ENCODE results near the gene NUMA1. TPM values are rescaled to one million over a fixed set of nuclear protein-coding genes. Genes with fewer than 3 reads are reported as not detected.

The NUMA1 gene
- total and polyA plus RNA-seq, 9 of the 15 experiments (the other 6 are each of a cell fraction or from before 2014, with no cell fraction given) = 4.1 to 104 (median 51.2) TPM

GRCh38 chr11:71979602-71980001, 100.7 kb downstream of the NUMA1 start:
- Histone ChIP-seq H4K20me1 (replicated peaks; ENCODE audit: control insufficient read depth, insufficient read depth, low read length) (no peaks in the 10 kb centered on the region), H3K4me1 (replicated peaks in 1 of 2; ENCODE audit: control insufficient read depth in 2 of 2, insufficient read depth in 2 of 2, low read length in 2 of 2) (no peaks in the 10 kb centered on the region), H2AFZ (ENCODE audit: low read depth, low read length) (no peak overlapping the region), H3K36me3 (ENCODE audit: control insufficient read depth, insufficient read depth, low read length) (peaks cover 64% of the 10 kb centered on the region), H3K27me3 (ENCODE audit: control insufficient read depth in 2 of 2, insufficient read depth in 2 of 2, low read length in 2 of 2) (no peaks in the 10 kb centered on the region), H3K27ac (ENCODE audit: extremely low read depth, low read depth, low read length) (no peak overlapping the region), H3K79me2 (ENCODE audit: control insufficient read depth, insufficient read depth, low read length) (peaks cover 4% of the 10 kb centered on the region; the same call in 1 of the 3 replicates), H3K9ac (ENCODE audit: insufficient read depth in 1 of 2, low read depth in 2 of 2, low read length in 2 of 2) (no peak overlapping the region), H3K9me1 (ENCODE audit: control insufficient read depth, insufficient read depth, low read length) (peaks cover 3% of the 10 kb centered on the region), H3K4me2 (ENCODE audit: insufficient read depth, low read length) (no peak overlapping the region), H3K4me3 (no peak overlapping the region), H3K9me3 (replicated peaks; ENCODE audit: control insufficient read depth, insufficient read depth, low read depth, low read length) (no peaks in the 10 kb centered on the region)
- in situ Hi-C loops (cut with MboI) = no loop called here
- BruUV-seq (replicated peaks) = no TSS peak
- ChIA-PET CTCF (ENCODE audit: low intra/inter-chr PET ratio) (interaction anchor here (3.1 kb wide), 1 partner anchor 111 kb away, joined by 14 read pairs; no protein-coding TSS in a partner anchor), POLR2A (interaction anchor here (0.9 kb wide), 1 partner anchor 26 kb away, joined by 3 read pairs; no protein-coding TSS in a partner anchor)
- DNase-seq (ENCODE audit: extremely low read depth in 1 of 4, low spot score in 3 of 4) (no peak), FAIRE-seq (no peak), ATAC-seq (no peak)
- intact Hi-C loops (cut with micrococcal nuclease) = no loop called here
- WGBS (ENCODE audit: insufficient coverage, low coverage, missing lambda C conversion rate) = 93% methylated on average over 3 of the region's 3 CpGs
- no peak for TF ChIP-seq ZBTB33 (CRISPR knock-in tag; IDR thresholded peaks at IDR 0.05)
- no peak for TF ChIP-seq OTX1 (CRISPR knock-in tag; IDR thresholded peaks at IDR 0.05)
- no peak for TF ChIP-seq XRCC3 (IDR thresholded peaks at IDR 0.05)
- TF ChIP-seq NUFIP1 (IDR thresholded peaks at IDR 0.05; ENCODE audit: partially characterized antibody) = no peak
- no peak for TF ChIP-seq ZNF324 (CRISPR knock-in tag; IDR thresholded peaks at IDR 0.05)
- TF ChIP-seq ATF1 (CRISPR knock-in tag; IDR thresholded peaks at IDR 0.05) = no peak
- TF ChIP-seq ATF1 (tag; IDR thresholded peaks at IDR 0.05) = no peak
- no peak for TF ChIP-seq TFE3 (CRISPR knock-in tag; IDR thresholded peaks at IDR 0.05)
- TF ChIP-seq ZNF695 (CRISPR knock-in tag; IDR thresholded peaks at IDR 0.05) = no peak
- TF ChIP-seq ZNF407 (IDR thresholded peaks at IDR 0.05; ENCODE audit: low read depth) = no peak
- no peak for TF ChIP-seq SMAD4 (CRISPR knock-in tag; conservative IDR thresholded peaks at IDR 0.05)
- no peak for TF ChIP-seq NRF1 (conservative IDR thresholded peaks at IDR 0.05 in 1 of 2, IDR thresholded peaks at IDR 0.05 in 1 of 2)
- TF ChIP-seq ZBTB17 (CRISPR knock-in tag; IDR thresholded peaks at IDR 0.05) = no peak

Measured in K562 (cell line).